ENCODE data around the gene SBF1.
A peak's percentile ranks its signal among the peaks of the same experiment; 100 is the strongest.

SBF1 gene

DNA sequence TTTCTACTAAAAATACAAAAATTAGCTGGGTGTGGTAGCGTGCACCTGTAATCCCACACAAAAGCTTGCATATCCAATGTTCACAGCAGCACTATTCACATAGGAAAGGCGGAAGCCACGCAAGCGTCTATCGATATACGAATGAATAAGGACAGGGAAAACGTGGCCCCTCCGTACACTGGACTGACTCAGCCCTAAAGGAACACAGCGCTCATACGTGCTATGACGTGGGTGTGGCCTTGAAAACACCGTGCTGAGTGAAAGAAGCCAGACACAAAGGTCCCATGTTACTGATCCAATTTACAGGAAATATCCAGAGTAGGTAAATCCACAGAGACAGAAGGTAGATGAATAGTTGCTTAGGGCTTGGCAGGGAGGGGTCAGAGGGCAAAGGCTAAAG lies 25.6 kb upstream of the SBF1 start:
- H3K4me3 ChIP-seq (ENCODE audit: control insufficient read depth in 1 of 7, extremely low read depth in 1 of 7, insufficient read depth in 4 of 7, low read depth in 2 of 7, low read length in 6 of 7) = no peak overlapping the region

DNA sequence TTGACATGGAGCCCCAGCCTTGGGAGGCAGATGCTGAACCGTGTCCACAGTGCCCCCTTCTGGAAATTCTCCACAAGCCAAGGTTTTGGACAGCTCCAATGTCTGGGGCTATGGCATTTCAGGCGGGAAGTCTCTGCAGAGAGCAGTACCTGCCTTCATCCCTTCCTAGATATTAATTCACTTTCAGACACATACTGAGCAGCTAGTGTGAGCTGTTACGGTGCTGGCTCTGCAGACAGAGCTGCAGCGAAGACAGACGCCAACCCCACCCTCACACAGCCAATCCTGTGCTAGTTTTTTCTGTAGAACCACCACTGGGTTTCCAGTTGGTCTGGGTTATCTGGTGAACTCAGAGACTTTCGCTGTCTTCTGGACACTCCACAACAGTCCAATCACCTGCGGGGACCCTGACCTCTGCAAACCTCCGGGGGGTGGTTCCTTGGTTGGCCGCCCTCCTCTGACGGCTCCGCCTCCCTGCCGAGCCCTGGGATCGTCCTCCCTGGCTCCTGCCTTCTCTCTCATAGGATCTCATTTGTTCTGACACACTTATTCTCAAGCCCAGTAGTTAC lies 23.6 kb upstream of the SBF1 start:
- peaks cover 0 to 9% (median 2%) of the 10 kb centered on the region in 4 experiments for H3K4me1 ChIP-seq (ENCODE audit: control extremely low read depth in 1 of 4, control insufficient read depth in 4 of 4, insufficient read depth in 4 of 4, low read length in 3 of 4)
- ChIA-PET POLR2A (interaction anchor here (1.0 kb wide), 1 partner anchor 28 kb away, joined by 4 read pairs; no protein-coding TSS in a partner anchor), CTCF (interaction anchor here (0.7 to 8.2 kb wide), 13 partner anchors 9 to 223 kb away, joined by 3 to 63 read pairs (median 4); partner anchors contain the start of genes LMF2, MIOX, SBF1 and SCO2)
- no peak overlapping the region for H3K4me3 ChIP-seq (ENCODE audit: control insufficient read depth in 1 of 7, extremely low read depth in 1 of 7, insufficient read depth in 4 of 7, low read depth in 2 of 7, low read length in 6 of 7)
- H3K9me3 ChIP-seq (ENCODE audit: control extremely low read depth in 1 of 5, control insufficient read depth in 4 of 5, insufficient read depth in 2 of 5, low read depth in 1 of 5, low read length in 4 of 5) = no peaks in the 10 kb centered on the region
- 30% methylated on average over 6 of the region's 13 CpGs for WGBS (ENCODE audit: insufficient coverage)
- H3K27me3 ChIP-seq (replicated peaks in 2 of 5; ENCODE audit: control insufficient read depth in 4 of 5, insufficient read depth in 5 of 5, low read length in 4 of 5) = no peaks in the 10 kb centered on the region
- peaks cover 0 to 10% (median 7%) of the 10 kb centered on the region in 4 experiments for H3K36me3 ChIP-seq (ENCODE audit: control insufficient read depth in 4 of 4, insufficient read depth in 4 of 4, low read length in 3 of 4)
- no peak overlapping the region for H3K27ac ChIP-seq (ENCODE audit: insufficient read depth in 1 of 2, low read depth in 1 of 2, low read length in 2 of 2, poor library complexity in 1 of 2, severe bottlenecking in 2 of 2)
- DNase-seq = peak; percentile 59 to 80 (median 69)

More for the DNA sequence above, 25.6 kb upstream of the SBF1 start:
- H3K36me3 ChIP-seq (ENCODE audit: control insufficient read depth in 4 of 4, insufficient read depth in 4 of 4, low read length in 3 of 4) = peaks cover 6 to 23% (median 15%) of the 10 kb centered on the region in 4 experiments
- no peaks in the 10 kb centered on the region for H3K9me3 ChIP-seq (ENCODE audit: control extremely low read depth in 1 of 5, control insufficient read depth in 4 of 5, insufficient read depth in 2 of 5, low read depth in 1 of 5, low read length in 4 of 5)
- DNase-seq = no peak
- no peak overlapping the region for H3K27ac ChIP-seq (ENCODE audit: insufficient read depth in 1 of 2, low read depth in 1 of 2, low read length in 2 of 2, poor library complexity in 1 of 2, severe bottlenecking in 2 of 2)
- H3K4me1 ChIP-seq (ENCODE audit: control extremely low read depth in 1 of 4, control insufficient read depth in 4 of 4, insufficient read depth in 4 of 4, low read length in 3 of 4) = peaks cover 0 to 9% (median 2%) of the 10 kb centered on the region in 4 experiments
- H3K27me3 ChIP-seq (replicated peaks in 2 of 5; ENCODE audit: control insufficient read depth in 4 of 5, insufficient read depth in 5 of 5, low read length in 4 of 5) = no peaks in the 10 kb centered on the region
- over 99% methylated on average over 11 of the region's 12 CpGs for WGBS (ENCODE audit: insufficient coverage)
- POLR2A ChIA-PET = no interaction called here
- CTCF ChIA-PET = interaction anchor here (0.9 to 8.2 kb wide), 4 partner anchors 11 to 44 kb away, joined by 3 to 63 read pairs (median 9); partner anchors contain the start of gene SCO2

DNA sequence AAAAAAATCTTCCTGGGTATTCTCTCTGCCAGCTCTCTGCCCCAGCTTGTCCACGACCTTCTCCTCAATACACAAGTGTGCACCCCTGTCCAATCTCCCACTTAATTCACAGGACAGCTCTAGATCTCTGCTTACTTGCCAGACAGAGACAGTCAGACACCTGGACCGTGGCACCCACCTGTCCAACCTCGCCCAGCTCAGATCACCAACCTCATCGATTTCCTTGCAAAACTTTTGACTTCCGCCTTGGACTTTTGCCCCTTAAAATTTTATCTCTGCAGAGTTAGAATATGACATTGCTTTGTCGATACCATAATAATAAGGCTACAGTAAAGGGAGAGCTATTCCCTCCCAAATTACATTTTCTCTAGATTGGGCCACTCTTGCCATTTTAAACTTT lies 22.3 kb upstream of the SBF1 start:
- CTCF ChIA-PET = interaction anchor here (0.6 to 8.2 kb wide), 16 partner anchors 12 to 366 kb away, joined by 3 to 63 read pairs (median 4); partner anchors contain the start of genes HDAC10, MIOX and SYCE3
- no peak for DNase-seq
- H3K27ac ChIP-seq (ENCODE audit: insufficient read depth in 1 of 2, low read depth in 1 of 2, low read length in 2 of 2, poor library complexity in 1 of 2, severe bottlenecking in 2 of 2) = no peak overlapping the region
- peaks cover 0 to 9% (median 2%) of the 10 kb centered on the region in 4 experiments for H3K4me1 ChIP-seq (ENCODE audit: control extremely low read depth in 1 of 4, control insufficient read depth in 4 of 4, insufficient read depth in 4 of 4, low read length in 3 of 4)
- no peaks in the 10 kb centered on the region for H3K27me3 ChIP-seq (replicated peaks in 2 of 5; ENCODE audit: control insufficient read depth in 4 of 5, insufficient read depth in 5 of 5, low read length in 4 of 5)
- H3K36me3 ChIP-seq (ENCODE audit: control insufficient read depth in 4 of 4, insufficient read depth in 4 of 4, low read length in 3 of 4) = no peaks in the 10 kb centered on the region
- WGBS (ENCODE audit: insufficient coverage) = 96% methylated on average over 5 of the region's 6 CpGs
- no peak overlapping the region for H3K4me3 ChIP-seq (ENCODE audit: control insufficient read depth in 1 of 7, extremely low read depth in 1 of 7, insufficient read depth in 4 of 7, low read depth in 2 of 7, low read length in 6 of 7)
- POLR2A ChIA-PET = no interaction called here
- H3K9me3 ChIP-seq (ENCODE audit: control extremely low read depth in 1 of 5, control insufficient read depth in 4 of 5, insufficient read depth in 2 of 5, low read depth in 1 of 5, low read length in 4 of 5) = no peaks in the 10 kb centered on the region

DNA sequence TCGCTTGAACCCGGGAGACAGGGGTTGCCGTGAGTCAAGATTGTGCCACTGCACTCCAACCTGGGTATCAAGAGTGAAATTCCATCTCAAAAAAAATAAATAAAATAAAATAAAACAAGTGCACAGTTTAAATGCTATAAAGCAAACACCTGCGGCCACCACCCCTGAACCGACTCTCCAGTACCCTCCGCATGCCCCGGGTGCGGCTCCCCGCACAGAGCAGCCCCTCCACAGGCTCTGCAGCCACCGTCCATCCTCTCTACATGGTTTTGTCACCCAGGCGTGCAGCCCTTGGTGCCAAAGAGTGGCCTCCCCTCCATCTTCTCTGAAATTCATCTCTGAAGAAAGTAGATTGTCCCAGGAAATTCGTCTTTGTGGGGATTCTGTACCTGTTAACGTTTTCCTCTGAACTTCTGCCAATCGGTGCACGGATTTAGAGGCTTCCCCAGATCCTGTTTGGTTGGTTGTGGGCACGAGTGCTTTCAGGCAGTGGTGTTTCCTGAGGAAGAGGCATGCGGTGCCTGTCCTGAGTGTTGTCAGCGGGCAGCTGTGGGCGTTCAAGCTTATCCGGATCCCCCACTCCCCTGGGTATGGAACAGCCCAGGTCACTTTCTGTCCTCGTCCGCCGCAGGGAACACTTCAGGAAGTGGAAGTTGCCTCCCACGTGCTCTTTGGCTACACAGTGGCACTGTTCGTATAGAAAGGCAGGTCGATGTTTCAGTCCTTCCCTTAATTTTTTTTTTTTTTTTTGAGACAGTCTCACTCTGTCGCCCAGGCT lies 15.9 kb upstream of the SBF1 start:
- no peak overlapping the region for H3K27ac ChIP-seq (ENCODE audit: insufficient read depth in 1 of 2, low read depth in 1 of 2, low read length in 2 of 2, poor library complexity in 1 of 2, severe bottlenecking in 2 of 2)
- H3K4me1 ChIP-seq (ENCODE audit: control extremely low read depth in 1 of 4, control insufficient read depth in 4 of 4, insufficient read depth in 4 of 4, low read length in 3 of 4) = peaks cover 0 to 12% (median 10%) of the 10 kb centered on the region in 4 experiments
- peak; percentile 31 to 69 (median 69) for DNase-seq
- H3K9me3 ChIP-seq (ENCODE audit: control extremely low read depth in 1 of 5, control insufficient read depth in 4 of 5, insufficient read depth in 2 of 5, low read depth in 1 of 5, low read length in 4 of 5) = no peaks in the 10 kb centered on the region
- ChIA-PET CTCF (interaction anchor here (0.6 to 2.6 kb wide), 5 partner anchors 10 to 673 kb away, joined by 3 to 9 read pairs (median 4); no protein-coding TSS in a partner anchor), POLR2A (interaction anchor here (0.6 kb wide), 1 partner anchor 46 kb away, joined by 3 read pairs; no protein-coding TSS in a partner anchor)
- no peaks in the 10 kb centered on the region for H3K36me3 ChIP-seq (ENCODE audit: control insufficient read depth in 4 of 4, insufficient read depth in 4 of 4, low read length in 3 of 4)
- H3K4me3 ChIP-seq (ENCODE audit: control insufficient read depth in 1 of 7, extremely low read depth in 1 of 7, insufficient read depth in 4 of 7, low read depth in 2 of 7, low read length in 6 of 7) = peak overlapping the region in 2 of 7 experiments; percentile 26 to 51
- H3K27me3 ChIP-seq (replicated peaks in 2 of 5; ENCODE audit: control insufficient read depth in 4 of 5, insufficient read depth in 5 of 5, low read length in 4 of 5) = no peaks in the 10 kb centered on the region
- WGBS (ENCODE audit: insufficient coverage) = 28% methylated on average over 23 of the region's 27 CpGs

DNA sequence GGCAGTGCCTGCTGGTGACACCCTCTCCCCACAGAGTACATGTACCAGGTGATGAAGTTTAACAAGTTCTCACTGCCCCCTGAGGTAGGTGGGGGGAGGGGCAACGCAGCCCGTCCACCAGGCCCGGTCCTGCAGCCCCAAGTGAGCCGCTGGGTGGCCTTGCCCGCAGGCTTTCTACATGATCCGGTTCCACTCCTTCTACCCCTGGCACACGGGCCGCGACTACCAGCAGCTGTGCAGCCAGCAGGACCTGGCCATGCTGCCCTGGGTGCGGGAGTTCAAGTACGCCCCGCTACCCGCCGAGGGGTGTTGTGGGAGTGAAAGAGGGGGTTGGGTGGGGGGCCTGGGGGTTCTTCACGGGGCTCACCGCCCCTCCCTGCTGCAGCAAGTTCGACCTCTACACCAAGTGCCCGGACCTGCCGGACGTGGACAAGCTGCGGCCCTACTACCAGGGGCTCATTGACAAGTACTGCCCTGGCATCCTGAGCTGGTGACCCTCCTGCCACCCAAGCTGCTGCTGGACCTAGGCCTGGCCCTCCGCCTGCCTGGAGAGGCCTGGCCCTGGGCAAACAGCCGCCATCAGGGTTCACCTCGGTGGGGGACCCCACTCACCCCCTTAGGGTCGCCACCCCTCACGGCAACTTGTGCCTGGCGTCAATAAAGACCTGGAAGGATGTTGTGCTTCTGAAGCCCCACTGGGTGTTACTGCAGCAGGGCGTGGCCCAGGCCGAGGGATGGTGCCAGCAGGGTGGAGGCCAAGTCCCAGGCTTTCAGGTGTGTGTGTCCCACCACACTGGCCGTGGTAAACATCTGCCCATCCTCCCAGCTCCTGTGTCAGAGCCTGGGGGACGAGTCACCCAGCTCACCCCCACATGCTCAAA lies 14.8 kb upstream of the SBF1 start:
- DNase-seq = no peak
- H3K4me3 ChIP-seq (ENCODE audit: control insufficient read depth in 1 of 7, extremely low read depth in 1 of 7, insufficient read depth in 4 of 7, low read depth in 2 of 7, low read length in 6 of 7) = no peak overlapping the region
- H3K27ac ChIP-seq (ENCODE audit: insufficient read depth in 1 of 2, low read depth in 1 of 2, low read length in 2 of 2, poor library complexity in 1 of 2, severe bottlenecking in 2 of 2) = no peak overlapping the region
- no peaks in the 10 kb centered on the region for H3K9me3 ChIP-seq (ENCODE audit: control extremely low read depth in 1 of 5, control insufficient read depth in 4 of 5, insufficient read depth in 2 of 5, low read depth in 1 of 5, low read length in 4 of 5)
- 95% methylated on average over 23 of the region's 31 CpGs for WGBS (ENCODE audit: insufficient coverage)
- ChIA-PET POLR2A (no interaction called here), CTCF (interaction anchor here (1.2 to 1.6 kb wide), 2 partner anchors 12 to 17 kb away, joined by 3 to 4 read pairs; no protein-coding TSS in a partner anchor)
- H3K4me1 ChIP-seq (ENCODE audit: control extremely low read depth in 1 of 4, control insufficient read depth in 4 of 4, insufficient read depth in 4 of 4, low read length in 3 of 4) = peaks cover 0 to 18% (median 14%) of the 10 kb centered on the region in 4 experiments
- no peaks in the 10 kb centered on the region for H3K36me3 ChIP-seq (ENCODE audit: control insufficient read depth in 4 of 4, insufficient read depth in 4 of 4, low read length in 3 of 4)
- H3K27me3 ChIP-seq (replicated peaks in 2 of 5; ENCODE audit: control insufficient read depth in 4 of 5, insufficient read depth in 5 of 5, low read length in 4 of 5) = no peaks in the 10 kb centered on the region

DNA sequence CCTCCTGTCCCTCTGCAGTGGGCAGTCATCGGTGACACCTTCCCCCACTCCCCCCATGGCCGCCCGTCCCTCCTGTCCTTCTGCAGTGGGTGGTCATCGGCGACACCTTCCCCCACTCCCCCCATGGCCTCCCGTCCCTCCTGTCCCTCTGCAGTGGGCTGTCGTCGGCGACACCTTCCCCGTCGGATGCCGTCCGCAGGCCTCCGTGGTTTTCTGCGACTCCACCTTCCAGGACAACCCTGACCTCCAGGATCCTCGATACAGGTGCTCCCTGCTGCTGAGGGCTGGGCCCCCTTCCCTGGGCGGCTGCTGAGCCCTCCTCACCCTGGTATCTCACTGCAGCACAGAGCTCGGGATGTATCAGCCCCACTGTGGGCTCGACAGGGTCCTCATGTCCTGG lies 14.1 kb upstream of the SBF1 start:
- Histone ChIP-seq H3K4me1 (ENCODE audit: control extremely low read depth in 1 of 4, control insufficient read depth in 4 of 4, insufficient read depth in 4 of 4, low read length in 3 of 4) (peaks cover 0 to 18% (median 14%) of the 10 kb centered on the region in 4 experiments), H3K9me3 (ENCODE audit: control extremely low read depth in 1 of 5, control insufficient read depth in 4 of 5, insufficient read depth in 2 of 5, low read depth in 1 of 5, low read length in 4 of 5) (no peaks in the 10 kb centered on the region), H3K27ac (ENCODE audit: insufficient read depth in 1 of 2, low read depth in 1 of 2, low read length in 2 of 2, poor library complexity in 1 of 2, severe bottlenecking in 2 of 2) (no peak overlapping the region), H3K27me3 (replicated peaks in 2 of 5; ENCODE audit: control insufficient read depth in 4 of 5, insufficient read depth in 5 of 5, low read length in 4 of 5) (no peaks in the 10 kb centered on the region), H3K4me3 (ENCODE audit: control insufficient read depth in 1 of 7, extremely low read depth in 1 of 7, insufficient read depth in 4 of 7, low read depth in 2 of 7, low read length in 6 of 7) (no peak overlapping the region), H3K36me3 (ENCODE audit: control insufficient read depth in 4 of 4, insufficient read depth in 4 of 4, low read length in 3 of 4) (no peaks in the 10 kb centered on the region)
- WGBS (ENCODE audit: insufficient coverage) = 86% methylated on average over 8 of the region's 19 CpGs
- CTCF ChIA-PET = no interaction called here
- POLR2A ChIA-PET = no interaction called here
- DNase-seq = no peak

Measured in common myeloid progenitor, CD34-positive (primary cell).